ENCODE measurements around the gene MYRFL.
A peak's percentile ranks its signal among the peaks of the same experiment; 100 is the strongest.

Gene MYRFL

GRCh38 chr12:69900720-69901131 lies 75.7 kb downstream of the MYRFL start:
- DNase-seq = peak; percentile 87

- DNase-seq = no peak
Observed at GRCh38 chr12:69901221-69901905, 76.3 kb downstream of the MYRFL start.

GRCh38 chr12:69903548-69903947 lies 78.5 kb downstream of the MYRFL start:
- no peak for DNase-seq

GRCh38 chr12:69904777-69905176 lies 79.8 kb downstream of the MYRFL start:
- DNase-seq = no peak

GRCh38 chr12:69905801-69906200 lies 80.8 kb downstream of the MYRFL start:
- no peak for DNase-seq

GRCh38 chr12:69906411-69907216 lies 81.6 kb downstream of the MYRFL start:
- DNase-seq = no peak

- no peak for DNase-seq
Observed at GRCh38 chr12:69908203-69908602, 83.2 kb downstream of the MYRFL start.

- no peak for DNase-seq
Observed at GRCh38 chr12:69910694-69911093, 85.7 kb downstream of the MYRFL start.

GRCh38 chr12:69913526-69913925 lies 88.5 kb downstream of the MYRFL start:
- no peak for DNase-seq

- no peak for DNase-seq
Observed at GRCh38 chr12:69915964-69916363, 90.9 kb downstream of the MYRFL start.

GRCh38 chr12:69916544-69917235 lies 91.7 kb downstream of the MYRFL start:
- no peak for DNase-seq

GRCh38 chr12:69918287-69918686 lies 93.3 kb downstream of the MYRFL start:
- DNase-seq = no peak

- DNase-seq = no peak
Observed at GRCh38 chr12:69919495-69919894, 94.5 kb downstream of the MYRFL start.

- no peak for DNase-seq
Observed at GRCh38 chr12:69921831-69922230, 96.8 kb downstream of the MYRFL start.

- DNase-seq = no peak
Observed at GRCh38 chr12:69922999-69923398, 98.0 kb downstream of the MYRFL start.

- no peak for DNase-seq
Observed at GRCh38 chr12:69925291-69925690, 100.3 kb downstream of the MYRFL start.

- peak; percentile 11 for DNase-seq
Observed at GRCh38 chr12:69927164-69927563, 102.1 kb downstream of the MYRFL start.

- no peak for DNase-seq
Observed at GRCh38 chr12:69929125-69929524, 104.1 kb downstream of the MYRFL start.

GRCh38 chr12:69929531-69929930 lies 104.5 kb downstream of the MYRFL start:
- no peak for DNase-seq

- DNase-seq = no peak
Observed at GRCh38 chr12:69931569-69931968, 106.5 kb downstream of the MYRFL start.

- DNase-seq = no peak
Observed at GRCh38 chr12:69932154-69932553, 107.1 kb downstream of the MYRFL start.

- no peak for DNase-seq
Observed at GRCh38 chr12:69932676-69933552, 107.9 kb downstream of the MYRFL start.

- no peak for DNase-seq
Observed at GRCh38 chr12:69934011-69934410, 109.0 kb downstream of the MYRFL start.
